SK-N-SH treated with all-trans-retinoic acid at 6 μM for 48 hours (cell line): ENCODE data around the gene CFHR4.

Experiments used
- ATAC-seq: fragments of 200-7000 bp; cut with Tn5 transposase; 3 replicates; pipeline ENCODE4 v1.9.1; 2020; ENCODE audit warnings: mild to moderate bottlenecking, moderate library complexity
- ARNTL ChIP-seq: fragments of 450-650 bp; formaldehyde crosslinking; IDR thresholded peaks from 2 replicates; pipeline ENCODE4 v1.5.0; 2020; ENCODE audit warnings: low read depth, mild to moderate bottlenecking, moderate library complexity, borderline replicate concordance
- BACH2 ChIP-seq: fragments of 250-450 bp; sonication (Bioruptor Pico); IDR thresholded peaks from 2 replicates; pipeline ENCODE4 v1.9.0; 2021; ENCODE audit warnings: mild to moderate bottlenecking, borderline replicate concordance
- CSDC2 ChIP-seq: fragments of 250-450 bp; sonication (Bioruptor Pico); IDR thresholded peaks from 2 replicates; pipeline ENCODE4 v1.5.0; 2020; ENCODE audit warnings: mild to moderate bottlenecking, moderate library complexity
- ESRRG ChIP-seq: fragments of 250-450 bp; sonication (Bioruptor Pico); IDR thresholded peaks from 2 replicates; pipeline ENCODE4 v1.6.1; 2021; ENCODE audit warnings: mild to moderate bottlenecking
- GLIS3 ChIP-seq: fragments of 250-450 bp; sonication (Bioruptor Pico); IDR thresholded peaks from 2 replicates; pipeline ENCODE4 v1.5.0; 2020; ENCODE audit warnings: mild to moderate bottlenecking, moderate library complexity
- ISL1 ChIP-seq: fragments of 250-450 bp; sonication (Bioruptor Pico); IDR thresholded peaks from 2 replicates; pipeline ENCODE4 v2.1.2; 2022; ENCODE audit warnings: mild to moderate bottlenecking, moderate library complexity
- OSR1 ChIP-seq: fragments of 250-450 bp; sonication (Bioruptor Pico); IDR thresholded peaks from 2 replicates; pipeline ENCODE4 v1.8.0; 2022; ENCODE audit warnings: moderate library complexity, mild to moderate bottlenecking, inconsistent platforms
- PPARA ChIP-seq: fragments of 250-450 bp; sonication (Bioruptor Pico); IDR thresholded peaks from 2 replicates; pipeline ENCODE4 v1.5.0; 2020; ENCODE audit warnings: mild to moderate bottlenecking, borderline replicate concordance
- RARB ChIP-seq: fragments of 250-450 bp; sonication (Bioruptor Pico); IDR thresholded peaks from 2 replicates; pipeline ENCODE4 v1.8.0; 2021; ENCODE audit warnings: mild to moderate bottlenecking, moderate library complexity
- TCF4 ChIP-seq: fragments of 250-450 bp; sonication (Bioruptor Pico); IDR thresholded peaks from 2 replicates; pipeline ENCODE4 v1.8.0; 2021; ENCODE audit warnings: mild to moderate bottlenecking, moderate library complexity, borderline replicate concordance
- TOX ChIP-seq: fragments of 250-450 bp; sonication (Bioruptor Pico); IDR thresholded peaks from 2 replicates; pipeline ENCODE4 v1.8.0; 2021; ENCODE audit warnings: mild to moderate bottlenecking, moderate library complexity, borderline replicate concordance
- ZC3H10 ChIP-seq: fragments of 250-450 bp; sonication (Bioruptor Pico); IDR thresholded peaks from 2 replicates; pipeline ENCODE4 v1.5.1; 2021; ENCODE audit warnings: mild to moderate bottlenecking, moderate library complexity
- ZFP3 ChIP-seq: fragments of 250-450 bp; sonication (Bioruptor Pico); IDR thresholded peaks from 2 replicates; pipeline ENCODE4 v1.5.0; 2020; ENCODE audit warnings: mild to moderate bottlenecking, moderate library complexity
- ZNF70 ChIP-seq: fragments of 450-650 bp; formaldehyde crosslinking; IDR thresholded peaks from 2 replicates; pipeline ENCODE4 v1.5.0; 2020; ENCODE audit warnings: mild to moderate bottlenecking, moderate library complexity
- ZNF8 ChIP-seq: fragments of 450-650 bp; formaldehyde crosslinking; IDR thresholded peaks from 2 replicates; pipeline ENCODE4 v1.5.0; 2020; ENCODE audit warnings: mild to moderate bottlenecking, moderate library complexity
- TF ChIP-seq, protein P1 (sequence below): fragments of 250-450 bp; sonication (Bioruptor Pico); IDR thresholded peaks from 2 replicates; pipeline ENCODE4 v1.8.0; 2021; ENCODE audit warnings: low read depth, mild to moderate bottlenecking, moderate library complexity, borderline replicate concordance
- TF ChIP-seq, protein P2 (sequence below): fragments of 250-450 bp; sonication (Bioruptor Pico); IDR thresholded peaks from 2 replicates; pipeline ENCODE4 v1.8.0; 2020; ENCODE audit warnings: mild to moderate bottlenecking, moderate library complexity, borderline replicate concordance
- TF ChIP-seq, protein P3 (sequence below): fragments of 250-450 bp; sonication (Bioruptor Pico); IDR thresholded peaks from 2 replicates; pipeline ENCODE4 v1.5.1; 2020; ENCODE audit warnings: low read depth, mild to moderate bottlenecking, moderate library complexity
- TF ChIP-seq, protein P4 (sequence below): fragments of 250-450 bp; sonication (Bioruptor Pico); IDR thresholded peaks from 2 replicates; pipeline ENCODE4 v1.5.0; 2020; ENCODE audit warnings: mild to moderate bottlenecking, moderate library complexity

CFHR4 gene

DNA sequence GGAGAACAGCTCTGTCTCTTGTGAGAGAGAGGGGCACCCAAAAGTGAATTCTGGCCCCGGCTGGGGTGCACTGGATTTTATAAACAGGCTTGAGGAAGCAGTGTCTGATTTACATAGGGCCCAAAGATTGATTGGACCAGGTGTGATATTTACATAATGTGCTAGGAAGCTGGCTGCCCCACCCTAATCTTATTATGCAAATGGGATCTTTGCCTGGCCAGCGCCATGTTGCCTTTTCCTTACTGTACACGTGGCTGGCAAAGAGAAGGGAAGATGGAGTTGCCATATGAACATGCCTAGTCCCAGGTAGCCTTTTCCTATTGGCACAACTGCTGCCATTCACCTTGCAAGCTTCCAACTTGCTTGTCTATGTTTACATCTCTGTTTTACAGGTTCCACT lies 29.0 kb upstream of the CFHR4 start:
- ATAC-seq = no peak
- no peak for TF ChIP-seq ZNF70
- TF ChIP-seq, protein P1, sequence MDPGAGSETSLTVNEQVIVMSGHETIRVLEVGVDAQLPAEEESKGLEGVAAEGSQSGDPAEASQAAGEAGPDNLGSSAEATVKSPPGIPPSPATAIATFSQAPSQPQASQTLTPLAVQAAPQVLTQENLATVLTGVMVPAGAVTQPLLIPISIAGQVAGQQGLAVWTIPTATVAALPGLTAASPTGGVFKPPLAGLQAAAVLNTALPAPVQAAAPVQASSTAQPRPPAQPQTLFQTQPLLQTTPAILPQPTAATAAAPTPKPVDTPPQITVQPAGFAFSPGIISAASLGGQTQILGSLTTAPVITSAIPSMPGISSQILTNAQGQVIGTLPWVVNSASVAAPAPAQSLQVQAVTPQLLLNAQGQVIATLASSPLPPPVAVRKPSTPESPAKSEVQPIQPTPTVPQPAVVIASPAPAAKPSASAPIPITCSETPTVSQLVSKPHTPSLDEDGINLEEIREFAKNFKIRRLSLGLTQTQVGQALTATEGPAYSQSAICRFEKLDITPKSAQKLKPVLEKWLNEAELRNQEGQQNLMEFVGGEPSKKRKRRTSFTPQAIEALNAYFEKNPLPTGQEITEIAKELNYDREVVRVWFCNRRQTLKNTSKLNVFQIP = no peak
- TF ChIP-seq ZFP3 (CRISPR knock-in tag) = no peak
- no peak for TF ChIP-seq GLIS3 (CRISPR knock-in tag)
- no peak for TF ChIP-seq BACH2 (CRISPR knock-in tag)
- no peak for TF ChIP-seq ZNF8 (CRISPR knock-in tag)
- TF ChIP-seq, protein P2, sequence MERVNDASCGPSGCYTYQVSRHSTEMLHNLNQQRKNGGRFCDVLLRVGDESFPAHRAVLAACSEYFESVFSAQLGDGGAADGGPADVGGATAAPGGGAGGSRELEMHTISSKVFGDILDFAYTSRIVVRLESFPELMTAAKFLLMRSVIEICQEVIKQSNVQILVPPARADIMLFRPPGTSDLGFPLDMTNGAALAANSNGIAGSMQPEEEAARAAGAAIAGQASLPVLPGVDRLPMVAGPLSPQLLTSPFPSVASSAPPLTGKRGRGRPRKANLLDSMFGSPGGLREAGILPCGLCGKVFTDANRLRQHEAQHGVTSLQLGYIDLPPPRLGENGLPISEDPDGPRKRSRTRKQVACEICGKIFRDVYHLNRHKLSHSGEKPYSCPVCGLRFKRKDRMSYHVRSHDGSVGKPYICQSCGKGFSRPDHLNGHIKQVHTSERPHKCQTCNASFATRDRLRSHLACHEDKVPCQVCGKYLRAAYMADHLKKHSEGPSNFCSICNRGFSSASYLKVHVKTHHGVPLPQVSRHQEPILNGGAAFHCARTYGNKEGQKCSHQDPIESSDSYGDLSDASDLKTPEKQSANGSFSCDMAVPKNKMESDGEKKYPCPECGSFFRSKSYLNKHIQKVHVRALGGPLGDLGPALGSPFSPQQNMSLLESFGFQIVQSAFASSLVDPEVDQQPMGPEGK (CRISPR knock-in tag) = no peak
- TF ChIP-seq CSDC2 (CRISPR knock-in tag) = no peak

DNA sequence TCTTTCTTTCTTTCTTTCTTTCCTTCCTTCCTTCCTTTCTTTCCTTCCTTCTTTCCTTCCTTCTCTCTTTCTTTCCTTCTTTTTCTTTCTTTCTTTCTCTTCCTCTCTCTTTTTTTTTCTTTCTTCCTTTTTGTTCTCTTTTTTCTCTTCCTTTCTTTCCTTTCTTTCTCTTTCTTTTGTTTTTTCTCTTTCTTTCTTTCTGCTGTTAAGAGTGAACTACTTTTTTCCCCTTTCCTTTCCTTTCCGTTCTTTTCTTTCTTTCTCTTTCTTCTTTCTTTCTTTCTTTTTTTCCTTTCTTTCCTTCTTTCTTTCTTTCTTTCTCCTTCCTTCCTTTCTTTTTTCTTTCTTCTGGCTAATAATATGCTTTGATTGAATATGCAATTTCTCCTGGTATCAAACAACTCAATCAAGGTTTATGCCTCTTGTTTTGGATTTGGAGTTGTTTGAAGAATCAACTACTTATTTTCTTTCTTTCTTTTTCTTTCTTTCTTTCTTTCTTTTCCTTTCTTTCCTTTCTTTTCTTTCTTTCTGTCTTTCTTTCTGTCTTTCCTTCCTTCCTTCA lies 27.4 kb upstream of the CFHR4 start:
- no peak for TF ChIP-seq GLIS3 (CRISPR knock-in tag)
- TF ChIP-seq ISL1 (CRISPR knock-in tag) = no peak
- TF ChIP-seq ARNTL (CRISPR knock-in tag) = no peak
- TF ChIP-seq ZC3H10 (CRISPR knock-in tag) = no peak
- no peak for TF ChIP-seq ESRRG (CRISPR knock-in tag)
- no peak for TF ChIP-seq OSR1
- TF ChIP-seq, protein P3, sequence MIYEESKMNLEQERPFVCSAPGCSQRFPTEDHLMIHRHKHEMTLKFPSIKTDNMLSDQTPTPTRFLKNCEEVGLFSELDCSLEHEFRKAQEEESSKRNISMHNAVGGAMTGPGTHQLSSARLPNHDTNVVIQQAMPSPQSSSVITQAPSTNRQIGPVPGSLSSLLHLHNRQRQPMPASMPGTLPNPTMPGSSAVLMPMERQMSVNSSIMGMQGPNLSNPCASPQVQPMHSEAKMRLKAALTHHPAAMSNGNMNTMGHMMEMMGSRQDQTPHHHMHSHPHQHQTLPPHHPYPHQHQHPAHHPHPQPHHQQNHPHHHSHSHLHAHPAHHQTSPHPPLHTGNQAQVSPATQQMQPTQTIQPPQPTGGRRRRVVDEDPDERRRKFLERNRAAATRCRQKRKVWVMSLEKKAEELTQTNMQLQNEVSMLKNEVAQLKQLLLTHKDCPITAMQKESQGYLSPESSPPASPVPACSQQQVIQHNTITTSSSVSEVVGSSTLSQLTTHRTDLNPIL (CRISPR knock-in tag) = no peak
- TF ChIP-seq PPARA (CRISPR knock-in tag) = no peak
- TF ChIP-seq CSDC2 (CRISPR knock-in tag) = no peak
- TF ChIP-seq, protein P1 = no peak
- no peak for TF ChIP-seq TOX (CRISPR knock-in tag)
- TF ChIP-seq, protein P2 (CRISPR knock-in tag) = no peak
- TF ChIP-seq, all 23 proteins: peak for 0
- ATAC-seq = no peak

DNA sequence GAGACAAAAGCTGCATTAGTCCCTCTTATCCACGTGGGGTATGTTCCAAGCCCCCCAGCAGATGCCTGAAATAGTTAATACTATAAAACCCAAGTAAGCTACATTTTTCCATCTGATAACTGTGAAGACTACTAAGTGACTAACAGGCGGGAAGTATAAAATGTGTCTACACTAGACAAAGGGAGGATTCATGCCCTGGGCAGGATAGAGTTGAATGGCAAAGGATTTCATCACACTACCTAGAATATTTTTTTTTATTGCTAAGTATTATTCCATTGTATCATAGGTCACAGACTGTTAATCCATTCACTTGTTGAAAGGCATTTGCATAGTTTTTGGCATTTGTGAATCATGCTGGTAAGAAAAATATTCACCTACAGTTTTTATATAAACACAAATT lies 26.4 kb upstream of the CFHR4 start:
- TF ChIP-seq, protein P4, sequence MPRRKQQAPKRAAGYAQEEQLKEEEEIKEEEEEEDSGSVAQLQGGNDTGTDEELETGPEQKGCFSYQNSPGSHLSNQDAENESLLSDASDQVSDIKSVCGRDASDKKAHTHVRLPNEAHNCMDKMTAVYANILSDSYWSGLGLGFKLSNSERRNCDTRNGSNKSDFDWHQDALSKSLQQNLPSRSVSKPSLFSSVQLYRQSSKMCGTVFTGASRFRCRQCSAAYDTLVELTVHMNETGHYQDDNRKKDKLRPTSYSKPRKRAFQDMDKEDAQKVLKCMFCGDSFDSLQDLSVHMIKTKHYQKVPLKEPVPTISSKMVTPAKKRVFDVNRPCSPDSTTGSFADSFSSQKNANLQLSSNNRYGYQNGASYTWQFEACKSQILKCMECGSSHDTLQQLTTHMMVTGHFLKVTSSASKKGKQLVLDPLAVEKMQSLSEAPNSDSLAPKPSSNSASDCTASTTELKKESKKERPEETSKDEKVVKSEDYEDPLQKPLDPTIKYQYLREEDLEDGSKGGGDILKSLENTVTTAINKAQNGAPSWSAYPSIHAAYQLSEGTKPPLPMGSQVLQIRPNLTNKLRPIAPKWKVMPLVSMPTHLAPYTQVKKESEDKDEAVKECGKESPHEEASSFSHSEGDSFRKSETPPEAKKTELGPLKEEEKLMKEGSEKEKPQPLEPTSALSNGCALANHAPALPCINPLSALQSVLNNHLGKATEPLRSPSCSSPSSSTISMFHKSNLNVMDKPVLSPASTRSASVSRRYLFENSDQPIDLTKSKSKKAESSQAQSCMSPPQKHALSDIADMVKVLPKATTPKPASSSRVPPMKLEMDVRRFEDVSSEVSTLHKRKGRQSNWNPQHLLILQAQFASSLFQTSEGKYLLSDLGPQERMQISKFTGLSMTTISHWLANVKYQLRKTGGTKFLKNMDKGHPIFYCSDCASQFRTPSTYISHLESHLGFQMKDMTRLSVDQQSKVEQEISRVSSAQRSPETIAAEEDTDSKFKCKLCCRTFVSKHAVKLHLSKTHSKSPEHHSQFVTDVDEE (CRISPR knock-in tag) = no peak
- no peak for TF ChIP-seq RARB
- TF ChIP-seq GLIS3 (CRISPR knock-in tag) = no peak
- TF ChIP-seq ARNTL (CRISPR knock-in tag) = no peak
- no peak for TF ChIP-seq ISL1 (CRISPR knock-in tag)
- no peak for TF ChIP-seq CSDC2 (CRISPR knock-in tag)
- no peak for TF ChIP-seq OSR1
- TF ChIP-seq, protein P1 = no peak
- no peak for TF ChIP-seq TCF4 (CRISPR knock-in tag)
- TF ChIP-seq BACH2 (CRISPR knock-in tag) = no peak
- no peak for TF ChIP-seq PPARA (CRISPR knock-in tag)
- no peak for TF ChIP-seq TOX (CRISPR knock-in tag)
- TF ChIP-seq ZNF8 (CRISPR knock-in tag) = no peak
- TF ChIP-seq, protein P2 (CRISPR knock-in tag) = no peak
- no peak for ATAC-seq
